GM18868 (cell line): ENCODE results near the gene XXYLT1.
"Not testable (repeated sequence)": the region's sequence is repeated elsewhere in the genome, so short reads cannot be mapped to it uniquely, and the experiment has no call there.

Experiments
- ATAC-seq: cut with Tn5 transposase; IDR thresholded peaks from one replicate; pipeline ENCODE4 v1.9.1; 2021; ENCODE audit warnings: mild to moderate bottlenecking, moderate library complexity; ENCODE audit not compliant: unreplicated experiment

Gene XXYLT1

DNA sequence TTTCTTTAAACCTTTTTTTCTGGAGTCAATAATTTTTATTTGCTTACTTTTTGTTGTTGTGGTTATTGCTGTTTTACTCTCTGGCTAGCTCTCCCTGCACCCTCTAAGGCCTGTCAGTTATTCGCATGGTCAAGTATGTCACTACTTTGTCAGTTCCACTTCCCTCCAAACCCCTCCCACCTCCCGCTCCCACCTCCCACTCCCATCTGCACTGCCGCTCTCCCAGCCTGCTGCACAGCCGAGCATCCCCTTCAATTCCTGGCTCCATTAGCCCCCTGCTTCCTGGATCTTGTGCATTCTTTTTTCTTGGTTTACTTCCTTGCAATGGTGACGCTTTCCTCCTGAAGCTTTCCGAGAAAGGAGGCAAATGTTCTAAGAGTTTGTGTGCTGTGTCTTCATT is 218.0 kb downstream of the XXYLT1 start:
- no peak for ATAC-seq

DNA sequence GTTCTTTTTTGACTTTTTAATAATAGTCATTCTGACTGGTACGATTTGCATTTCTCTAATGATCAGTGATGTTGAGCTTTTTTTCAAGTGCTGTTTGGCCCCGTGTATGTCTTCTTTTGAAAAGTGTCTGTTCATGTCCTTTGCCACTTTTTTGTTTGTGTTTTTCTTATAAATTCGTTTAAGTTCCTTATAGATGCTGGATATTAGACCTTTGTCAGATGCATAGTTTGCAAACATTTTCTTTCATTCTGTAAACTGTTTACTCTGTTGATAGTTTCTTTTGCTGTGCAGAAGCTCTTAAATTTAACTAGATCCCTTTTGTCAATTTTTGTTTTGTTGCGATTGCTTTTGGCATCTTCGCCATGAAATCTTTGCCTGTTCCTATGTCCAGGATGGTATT is 220.7 kb downstream of the XXYLT1 start:
- ATAC-seq, result not testable (repeated sequence)

DNA sequence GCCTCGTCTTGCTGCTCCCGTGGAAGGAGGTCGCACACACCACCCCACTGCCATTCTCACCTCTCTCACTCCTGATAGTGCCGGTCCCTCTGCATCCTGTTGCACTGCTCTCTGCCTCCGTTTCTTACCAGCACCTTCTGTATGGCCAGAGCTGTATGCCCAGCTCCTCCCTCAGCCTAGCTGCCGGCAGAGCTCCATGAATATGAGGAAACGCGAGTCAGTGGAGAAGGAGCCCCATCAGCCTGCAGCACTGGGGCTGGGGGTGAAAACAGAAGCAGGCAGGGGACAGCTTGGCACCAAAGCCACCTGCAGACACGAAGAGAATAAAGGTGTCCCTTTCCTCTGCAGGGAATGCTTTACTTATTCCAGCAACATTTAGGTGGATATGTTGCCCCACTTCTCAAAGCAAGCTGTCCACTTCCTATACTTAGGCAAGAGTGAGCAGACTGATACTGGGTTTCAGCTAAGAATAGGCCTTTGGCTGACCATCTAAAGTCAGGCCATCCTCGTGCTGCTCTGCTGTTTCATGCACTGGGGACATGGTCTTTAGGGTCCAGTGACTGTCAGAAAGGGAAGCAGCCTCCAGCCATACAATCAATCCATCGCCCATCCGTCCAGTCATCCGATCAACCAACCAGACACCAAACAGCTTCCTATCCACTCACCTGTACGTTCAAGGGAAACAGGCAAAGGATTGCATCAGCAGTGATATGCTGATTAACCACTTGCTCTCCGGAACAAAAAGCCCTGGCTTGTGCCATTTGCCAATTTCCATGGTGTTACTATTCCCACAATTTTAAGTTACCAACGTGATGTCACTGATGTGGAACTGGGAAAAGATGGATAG is 222.7 kb downstream of the XXYLT1 start:
- ATAC-seq, result no peak

DNA sequence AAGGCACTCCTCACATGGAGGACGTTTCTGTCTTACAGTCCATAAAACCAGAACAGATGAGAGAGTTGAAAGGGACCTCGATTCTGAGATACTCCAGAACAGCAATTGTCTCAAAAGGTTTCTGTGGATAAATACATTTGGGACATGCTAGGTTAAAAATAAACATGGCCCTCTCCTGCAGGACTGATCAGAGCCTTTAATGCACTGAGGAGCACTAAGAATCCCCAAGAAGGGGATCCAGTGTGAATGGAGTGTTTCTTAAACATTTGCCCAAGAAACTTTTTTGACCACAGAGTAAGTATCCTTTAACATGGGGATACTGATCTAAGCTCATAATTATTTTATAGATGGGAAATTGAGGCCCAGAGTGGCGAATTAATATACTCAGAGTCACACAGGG is 223.4 kb downstream of the XXYLT1 start:
- ATAC-seq, result no peak

DNA sequence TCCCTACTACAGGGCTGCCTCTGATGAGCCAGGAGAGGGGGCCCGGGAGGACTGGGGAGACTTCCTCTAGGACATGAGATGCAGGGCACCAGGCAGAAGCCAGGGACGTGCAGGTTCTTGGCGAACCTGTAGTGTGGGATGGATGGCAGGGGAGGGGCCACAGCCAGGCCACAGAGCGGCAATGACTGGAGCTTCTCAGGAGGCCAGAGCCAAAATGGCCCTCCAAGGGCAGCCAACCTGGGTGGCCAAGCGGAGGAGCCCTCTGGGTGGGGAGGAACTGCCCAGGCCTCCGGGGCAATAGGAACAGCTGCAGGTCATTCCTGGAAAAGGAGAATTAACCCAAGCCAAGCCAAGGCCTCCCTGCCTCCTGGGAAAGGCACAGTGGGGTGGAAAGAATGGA is 224.5 kb downstream of the XXYLT1 start:
- ATAC-seq, result no peak

DNA sequence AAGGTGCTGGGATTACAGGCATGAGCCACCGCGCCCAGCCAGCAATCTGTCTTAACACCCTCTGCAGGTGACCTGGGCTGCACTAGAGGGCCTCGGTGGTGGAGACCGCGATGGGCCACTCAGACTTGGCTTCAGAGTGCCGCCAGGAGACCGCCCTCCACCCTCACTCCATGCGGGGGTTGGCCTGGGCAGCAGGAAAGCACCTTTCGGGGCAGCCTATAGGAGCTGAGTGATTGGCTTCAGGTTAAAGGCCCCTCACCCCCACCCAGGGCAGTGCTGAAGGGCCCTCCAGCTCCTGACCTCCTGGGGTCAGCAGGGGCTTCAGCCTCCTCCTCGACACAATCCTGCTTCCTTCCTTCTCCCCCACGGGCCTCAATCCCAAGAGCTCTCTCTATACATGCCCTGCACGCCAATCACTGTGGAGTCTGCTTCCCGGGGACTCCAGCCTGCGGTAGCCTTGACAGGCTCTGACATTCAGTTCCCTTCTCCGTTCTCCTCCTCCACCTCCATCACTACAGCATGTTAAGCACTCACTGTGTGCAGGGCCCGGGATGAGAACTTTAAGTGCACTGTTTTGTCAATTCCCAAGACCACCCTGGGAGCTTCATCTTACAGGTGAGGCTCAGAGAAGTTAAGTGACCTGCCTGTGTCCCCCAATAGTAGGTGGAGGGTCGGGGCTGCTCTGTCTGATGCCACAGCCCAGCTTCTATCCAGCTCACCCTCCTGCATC is 225.3 kb downstream of the XXYLT1 start:
- ATAC-seq, result no peak

DNA sequence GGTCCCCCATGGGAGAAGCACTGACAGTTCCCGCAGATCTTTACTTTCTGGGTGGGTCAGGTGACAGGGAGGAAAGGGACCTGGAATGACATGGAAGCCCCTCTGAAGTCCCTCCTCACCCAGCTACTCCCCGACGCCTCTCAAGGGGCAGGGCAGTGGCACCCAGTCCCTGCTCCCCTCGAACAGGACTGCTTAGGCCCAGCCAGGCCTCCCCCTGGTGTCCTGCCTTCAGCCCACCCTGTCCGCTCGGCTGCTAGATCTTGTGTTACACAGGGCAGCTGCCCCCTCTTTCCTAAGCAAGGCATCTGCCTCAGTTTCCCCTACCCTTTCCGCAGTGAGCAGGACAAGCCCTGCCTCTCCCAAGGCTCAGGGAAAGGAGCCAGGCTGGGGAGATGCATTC is 226.5 kb downstream of the XXYLT1 start:
- ATAC-seq, result no peak

DNA sequence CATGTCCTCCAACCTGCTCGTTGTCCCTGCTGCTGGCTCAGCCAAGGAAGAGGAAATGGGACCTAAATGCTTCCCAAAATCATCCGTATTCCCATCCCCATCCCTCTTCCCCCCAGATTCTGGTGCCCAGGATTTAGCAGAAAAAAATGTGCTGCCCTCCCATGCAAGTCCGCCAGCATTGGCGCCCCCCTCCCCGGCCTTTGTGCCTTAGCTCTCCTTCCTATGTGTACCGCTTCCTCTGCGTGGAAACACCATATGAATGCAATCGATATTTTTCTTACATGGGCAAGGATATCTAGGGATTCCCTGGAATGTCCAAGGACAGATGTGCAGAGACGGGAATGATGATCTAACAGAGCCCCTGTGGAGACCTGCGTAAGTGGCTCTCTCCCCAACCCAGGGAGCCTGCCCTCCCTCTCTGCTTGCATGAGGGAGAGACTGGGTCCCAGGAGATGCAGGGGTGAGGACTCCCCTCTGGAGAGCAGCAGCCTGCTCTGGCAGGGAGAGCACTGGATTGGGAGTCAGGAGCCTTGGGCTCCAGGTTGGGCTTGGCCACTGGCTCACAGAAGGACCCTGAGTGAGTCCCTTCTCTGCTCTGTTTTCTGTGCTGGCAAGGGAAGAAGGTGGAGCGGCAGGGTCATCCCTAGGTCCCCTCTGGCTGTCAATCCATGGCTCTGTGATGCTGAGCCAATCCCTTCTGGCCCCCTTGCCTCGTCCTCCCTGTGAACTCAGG is 227.2 kb downstream of the XXYLT1 start:
- ATAC-seq, result no peak

DNA sequence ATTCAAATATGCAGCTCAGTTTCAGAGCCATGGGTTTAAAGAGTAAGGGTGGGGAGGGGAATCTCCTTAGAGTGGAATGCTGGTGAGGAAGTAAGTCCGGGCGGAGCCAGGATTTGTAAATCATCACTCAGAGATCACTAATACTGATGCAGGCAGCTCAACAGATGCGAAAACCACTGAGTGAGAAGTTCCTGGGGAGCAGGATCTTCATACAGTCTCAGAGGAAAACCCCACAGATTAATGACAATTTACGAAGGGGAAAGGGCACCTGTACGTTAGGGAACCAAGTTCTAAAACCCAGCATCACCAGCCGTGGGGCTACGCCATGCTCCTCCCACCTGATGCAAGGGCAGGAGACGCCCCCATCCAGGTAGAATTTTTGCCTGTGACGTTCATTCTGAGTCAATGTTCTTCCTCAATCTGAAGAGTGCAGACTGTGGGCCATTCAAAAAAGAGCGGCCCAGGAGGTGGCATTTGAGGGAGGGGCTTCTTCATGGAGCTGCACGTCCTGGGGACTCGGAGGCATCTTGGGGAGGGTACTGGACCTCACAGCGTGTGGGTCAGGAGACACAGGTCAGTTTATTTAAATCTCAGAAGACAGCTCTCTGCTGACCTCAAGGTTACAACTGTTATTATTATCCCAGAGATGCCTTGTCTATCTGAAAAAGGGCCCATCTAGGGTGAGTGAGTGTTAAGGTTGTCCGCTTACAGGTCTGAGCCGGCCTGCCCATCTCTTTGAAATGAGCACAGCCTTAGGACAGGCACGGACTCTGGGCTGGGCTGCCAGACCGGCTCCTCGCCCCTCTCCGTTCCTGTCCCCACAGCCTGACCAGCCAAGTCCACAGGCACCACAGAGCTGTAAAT is 228.0 kb downstream of the XXYLT1 start:
- ATAC-seq, result no peak

DNA sequence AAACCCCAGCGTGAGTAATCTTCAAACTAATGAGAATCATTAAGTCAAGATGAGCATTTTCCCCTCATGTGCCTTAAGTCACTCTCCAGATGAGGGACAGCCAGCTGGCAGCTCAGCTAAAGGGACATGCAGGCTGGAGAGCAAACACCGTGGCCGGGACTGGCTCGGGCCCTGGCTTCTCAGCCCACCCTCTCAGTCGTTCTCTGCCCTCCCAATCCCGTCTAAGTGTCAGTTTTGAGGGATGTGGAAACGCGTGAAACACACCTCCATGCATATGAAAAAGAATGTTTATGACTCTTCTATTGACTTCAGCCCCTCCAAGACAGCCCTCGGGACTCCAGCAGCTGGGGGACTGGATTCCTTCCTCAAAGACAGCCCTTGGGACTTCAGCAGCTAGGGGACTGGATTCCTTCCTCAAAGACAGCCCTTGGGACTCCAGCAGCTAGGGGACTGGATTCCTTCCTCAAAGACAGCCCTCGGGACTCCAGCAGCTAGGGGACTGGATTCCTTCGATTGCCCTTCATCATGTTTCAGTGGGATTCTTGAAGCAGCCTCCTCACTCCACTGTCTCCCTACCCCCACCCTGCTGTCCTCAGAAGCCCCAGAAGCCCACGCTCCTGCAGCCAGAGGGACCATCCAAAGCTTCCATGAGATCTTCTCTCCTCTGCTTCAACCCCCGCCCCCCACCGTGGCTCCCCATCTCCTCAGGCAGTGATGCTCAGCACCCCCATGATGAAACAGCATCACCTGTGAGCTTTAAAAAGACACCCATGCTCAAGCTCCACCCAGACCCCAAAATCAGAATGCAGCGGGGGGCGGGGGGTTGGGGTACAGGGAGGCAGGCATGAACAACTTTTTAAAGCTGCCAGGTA is 228.9 kb downstream of the XXYLT1 start:
- ATAC-seq, result no peak

DNA sequence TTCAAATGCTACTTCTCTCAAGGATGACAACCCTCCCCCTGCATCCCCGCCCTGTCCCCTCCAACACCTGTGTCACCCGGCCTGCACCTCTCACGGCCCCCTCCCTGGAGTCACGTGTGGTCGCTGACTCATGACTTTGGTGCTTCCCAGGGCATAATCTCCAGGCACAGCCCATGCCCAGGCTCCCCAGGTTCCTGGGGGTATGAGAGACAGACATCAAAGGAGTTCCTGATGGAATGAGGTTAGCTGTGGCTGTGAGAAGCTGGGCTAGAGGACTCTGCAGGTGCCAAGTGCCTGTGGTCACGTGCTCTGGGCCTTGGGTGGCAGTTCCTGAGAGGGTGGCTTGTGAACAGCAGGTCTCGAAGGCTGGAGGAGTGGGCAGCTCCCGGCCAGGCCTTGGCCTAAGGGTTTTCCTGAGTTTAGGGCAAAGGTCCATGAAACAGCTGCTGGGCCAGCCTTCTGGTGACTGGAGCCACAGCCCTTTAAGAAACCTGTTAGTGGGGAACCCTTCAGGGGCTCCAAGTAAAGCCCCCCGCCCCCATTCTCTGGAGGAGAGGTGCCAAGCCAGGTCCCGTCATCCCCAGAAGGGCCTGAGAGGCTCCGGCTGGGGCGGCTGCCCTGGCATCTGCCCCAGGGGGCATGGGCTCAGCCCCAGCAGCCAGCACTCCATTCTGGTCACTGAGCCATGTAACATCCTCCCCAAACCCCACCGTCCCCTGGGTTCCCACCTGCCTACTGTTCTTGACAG is 230.0 kb downstream of the XXYLT1 start:
- no peak for ATAC-seq

DNA sequence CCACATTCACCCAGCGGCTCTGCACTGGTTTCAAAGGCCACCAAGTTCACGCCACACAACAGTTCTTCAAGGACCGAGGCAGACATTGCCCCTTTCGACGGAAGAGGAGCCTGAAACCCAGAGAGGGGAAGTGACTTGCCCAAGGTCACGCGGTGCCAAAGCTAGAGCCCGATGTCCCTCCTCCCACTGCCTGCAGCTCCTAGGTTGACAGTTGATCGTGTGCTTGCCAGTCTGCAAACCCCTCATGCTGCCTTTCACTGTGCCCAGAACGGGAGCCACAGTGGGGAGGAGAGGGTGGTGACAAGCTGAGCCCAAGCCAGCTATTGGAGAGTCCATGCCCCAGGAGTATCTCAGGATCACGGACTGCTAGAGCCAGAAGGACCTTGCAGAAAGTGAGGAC is 230.9 kb downstream of the XXYLT1 start:
- no peak for ATAC-seq

DNA sequence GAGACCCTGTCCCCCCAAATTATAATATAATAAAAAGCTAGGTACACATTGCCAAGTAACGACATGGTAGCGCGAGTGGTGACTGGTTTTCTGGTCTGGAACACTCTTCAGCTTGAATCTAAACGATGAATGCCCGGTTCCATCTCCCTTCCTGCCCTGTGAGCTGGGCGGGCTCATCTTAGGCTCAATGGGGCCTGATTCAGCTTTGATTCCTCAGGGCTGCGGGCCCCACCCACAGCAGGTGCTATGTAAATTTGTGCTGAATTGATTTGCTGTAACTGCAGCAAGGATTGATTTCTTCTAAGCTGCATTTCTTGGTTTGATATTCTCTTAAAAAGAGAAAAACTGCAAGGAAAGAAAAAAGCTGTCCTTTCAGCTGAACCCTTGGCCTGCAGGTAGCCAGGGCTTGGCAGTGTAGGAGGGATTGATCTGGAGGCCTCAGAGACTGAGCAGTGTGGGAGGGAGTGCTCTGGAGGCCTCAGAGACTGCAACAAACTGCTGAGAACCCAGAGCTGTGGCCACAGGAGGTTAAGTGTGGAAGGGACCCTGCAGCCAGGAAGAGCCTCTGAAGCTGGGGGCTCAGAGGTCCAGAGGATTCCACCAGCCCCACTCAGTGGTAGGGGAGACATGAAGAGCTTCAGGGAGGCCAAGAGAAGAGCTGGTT is 231.6 kb downstream of the XXYLT1 start:
- ATAC-seq, result no peak

DNA sequence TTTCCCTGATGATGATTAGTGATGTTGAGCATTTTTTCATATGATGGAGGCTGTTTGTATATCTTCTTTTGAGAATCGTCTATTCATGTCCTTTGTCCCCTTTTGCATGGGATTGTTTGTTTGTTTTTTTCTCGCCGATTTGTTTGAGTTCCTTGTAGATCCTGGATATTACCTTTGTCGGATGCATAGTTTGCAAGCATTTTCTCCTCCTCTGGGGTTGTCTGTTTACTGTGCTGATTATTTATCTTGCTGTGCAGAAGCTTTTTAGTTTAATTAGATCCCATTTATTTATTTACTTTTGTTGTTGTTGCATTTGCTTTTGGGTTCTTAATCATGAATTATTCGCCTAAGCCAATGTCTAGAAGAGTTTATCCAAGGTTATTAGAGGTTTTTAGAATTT is 232.8 kb downstream of the XXYLT1 start:
- no peak for ATAC-seq

DNA sequence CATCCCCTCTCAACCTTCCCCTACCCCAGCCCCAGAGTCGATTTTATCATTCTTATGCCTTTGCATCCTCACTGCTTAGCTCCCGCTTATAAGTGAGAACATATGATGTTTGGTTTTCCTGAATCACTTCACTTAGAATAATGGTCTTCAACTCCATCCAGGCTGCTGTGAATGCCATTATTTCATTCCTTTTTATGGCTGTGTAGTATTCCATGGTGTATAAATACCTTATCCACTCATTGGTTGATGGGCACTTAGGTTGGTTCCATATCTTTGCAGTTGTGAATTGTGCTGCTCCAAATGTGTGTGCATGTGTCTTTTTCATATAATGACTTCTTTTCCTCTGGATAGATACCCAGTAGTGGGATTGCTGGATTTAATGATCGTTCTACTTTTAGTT is 233.4 kb downstream of the XXYLT1 start:
- not testable (repeated sequence) for ATAC-seq

DNA sequence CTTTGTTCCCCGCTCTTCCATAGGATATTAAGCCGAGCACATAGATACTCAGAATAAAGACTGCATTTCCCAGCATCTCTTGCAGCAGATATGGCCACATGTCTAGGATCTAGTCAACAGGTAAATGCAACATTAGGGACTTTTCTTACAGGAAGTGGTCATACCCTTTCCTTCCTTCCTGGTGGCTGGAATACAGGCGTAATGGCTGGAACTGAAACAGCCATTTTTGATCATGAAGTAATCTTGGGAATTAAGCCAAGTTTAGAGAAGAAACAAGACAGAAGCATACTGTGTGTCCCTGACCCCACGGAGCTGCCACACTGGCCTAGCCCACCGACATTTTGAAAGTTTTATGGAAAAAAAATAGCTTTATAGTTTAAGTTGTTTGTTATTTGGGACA is 234.0 kb downstream of the XXYLT1 start:
- no peak for ATAC-seq

DNA sequence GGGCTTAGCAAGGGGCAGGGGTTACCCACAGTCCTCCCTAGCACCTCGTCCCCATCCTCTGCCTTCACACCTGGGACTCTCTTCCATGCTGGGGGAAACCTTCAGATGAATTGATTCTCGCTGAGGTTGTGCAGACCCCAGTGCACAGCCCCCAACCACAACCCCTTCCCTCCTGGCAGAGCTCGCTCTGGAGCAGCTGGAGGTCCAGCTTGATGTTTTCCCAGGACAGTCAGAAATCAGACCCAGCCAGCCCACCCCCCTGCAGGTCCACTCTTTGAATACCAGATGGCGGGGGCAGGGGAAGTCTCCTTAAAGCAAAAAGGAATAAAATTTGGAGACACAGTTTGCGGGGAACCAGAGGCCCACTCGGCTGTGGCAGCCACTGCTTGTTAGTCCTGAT is 234.4 kb downstream of the XXYLT1 start:
- no peak for ATAC-seq

DNA sequence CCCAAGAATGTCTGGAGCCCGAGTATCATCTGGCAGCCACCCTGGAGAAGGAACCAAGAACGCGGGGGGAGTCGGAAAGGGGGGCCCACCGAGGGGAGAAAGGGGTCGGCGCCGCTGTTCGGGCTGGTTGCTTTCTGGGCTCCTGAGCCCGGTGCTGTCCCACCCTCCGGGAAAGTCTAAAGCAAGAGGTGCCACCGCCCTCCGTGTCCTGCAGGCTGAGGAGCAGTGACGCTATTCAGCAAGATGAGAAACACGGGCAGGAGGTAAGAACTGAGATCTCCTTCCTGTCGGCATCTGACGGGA is 234.8 kb downstream of the XXYLT1 start:
- no peak for ATAC-seq
